GM18498 (cell line): Measurements from ENCODE around the gene VASH2.
"Not testable (repeated sequence)": the region's sequence is repeated elsewhere in the genome, so short reads cannot be mapped to it uniquely, and the experiment has no call there.

Experiments used
- ATAC-seq: cut with Tn5 transposase; IDR thresholded peaks from one replicate; pipeline ENCODE4 v1.9.1; 2021; ENCODE audit warnings: mild to moderate bottlenecking, moderate library complexity; ENCODE audit not compliant: unreplicated experiment

Gene VASH2

GRCh38 chr1:213017447-213018273 is 67.3 kb downstream of the VASH2 start:
- ATAC-seq, result no peak

DNA sequence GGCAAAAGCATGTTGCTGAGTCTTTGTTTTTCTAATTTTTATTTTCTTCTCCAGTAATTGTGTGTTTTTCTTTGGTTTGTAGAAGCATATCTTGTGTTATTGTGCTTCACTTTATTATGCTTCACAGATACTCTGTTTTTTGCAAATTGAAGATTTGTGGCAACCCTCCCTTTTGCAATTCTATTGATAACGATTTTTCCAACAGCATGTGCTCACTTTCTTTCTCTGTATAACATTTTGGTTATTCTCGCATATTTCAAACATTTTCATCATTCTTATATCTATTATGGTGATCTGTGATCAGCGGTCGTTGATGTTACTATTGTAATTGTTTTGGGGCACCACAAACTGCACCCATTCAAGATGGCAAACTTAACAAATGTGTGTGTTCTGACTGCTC is 69.1 kb downstream of the VASH2 start:
- ATAC-seq, result no peak

- no peak for ATAC-seq
These were observed 69.7 kb downstream of the VASH2 start for GRCh38 chr1:213020016-213020415.

DNA sequence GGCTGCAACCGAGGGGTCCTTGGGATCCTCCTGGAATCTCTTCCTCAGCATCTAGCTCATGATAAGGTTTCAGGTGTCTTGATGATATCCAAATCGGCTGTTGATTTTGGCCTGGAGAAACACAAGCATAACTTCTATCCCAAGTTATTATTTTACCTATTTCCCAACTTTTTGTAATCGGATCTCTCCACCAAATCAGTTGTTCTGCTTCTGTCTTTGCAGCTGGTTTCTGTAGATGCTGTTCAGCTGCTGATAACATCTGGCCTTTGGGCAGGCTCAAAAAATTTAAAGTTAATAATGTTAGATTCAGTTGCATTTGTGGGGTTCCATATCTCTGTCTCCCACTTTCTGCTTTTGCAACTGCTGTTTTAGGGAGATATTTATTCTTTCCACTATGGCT is 76.7 kb downstream of the VASH2 start:
- ATAC-seq, result not testable (repeated sequence)

- ATAC-seq, result no peak
These were observed 82.3 kb downstream of the VASH2 start for GRCh38 chr1:213032651-213033050.

GRCh38 chr1:213034713-213035112 is 84.4 kb downstream of the VASH2 start:
- ATAC-seq, result no peak

GRCh38 chr1:213035573-213035972 is 85.2 kb downstream of the VASH2 start:
- ATAC-seq, result no peak
